H9 (cell line): ENCODE measurements around the gene PHLDA2. TPM values are rescaled to one million over a fixed set of nuclear protein-coding genes. Genes with fewer than 3 reads are reported as not detected.

Source experiments
- DNase-seq: peaks from one replicate; pipeline ENCODE4 v3.0.0-alpha.2; 2017
- H2AFZ ChIP-seq: one replicate; pipeline ENCODE4 v1.6.1; 2013; ENCODE audit warnings: mild to moderate bottlenecking, low read length, control low read depth, moderate library complexity
- H2AK5ac ChIP-seq: 2 replicates; pipeline ENCODE4 v1.6.1; 2013; ENCODE audit warnings: low read length, control low read depth, mixed read lengths; ENCODE audit not compliant: insufficient read length
- H2BK120ac ChIP-seq: one replicate; pipeline ENCODE4 v1.6.1; 2013; ENCODE audit warnings: low read depth, mild to moderate bottlenecking, low read length, control low read depth, inconsistent platforms; ENCODE audit not compliant: poor library complexity, severe bottlenecking
- H2BK12ac ChIP-seq: 2 replicates; pipeline ENCODE4 v1.6.1; 2013; ENCODE audit warnings: low read length, control low read depth, mixed read lengths, low read depth; ENCODE audit not compliant: insufficient read length
- H2BK15ac ChIP-seq: 2 replicates; pipeline ENCODE4 v1.6.1; 2013; ENCODE audit warnings: low read depth, low read length, control low read depth
- H2BK20ac ChIP-seq: one replicate; pipeline ENCODE4 v1.6.1; 2013; ENCODE audit warnings: low read depth, mild to moderate bottlenecking, low read length, control low read depth, inconsistent platforms; ENCODE audit not compliant: poor library complexity, severe bottlenecking
- H2BK5ac ChIP-seq: 2 replicates; pipeline ENCODE4 v1.6.1; 2013; ENCODE audit warnings: low read length, control low read depth, mixed read lengths; ENCODE audit not compliant: insufficient read length
- H3K14ac ChIP-seq: 2 replicates; pipeline ENCODE4 v1.6.1; 2013; ENCODE audit warnings: low read length, control low read depth; ENCODE audit not compliant: insufficient read depth
- H3K18ac ChIP-seq: 2 replicates; pipeline ENCODE4 v1.6.1; 2013; ENCODE audit warnings: low read depth, mild to moderate bottlenecking, mixed read lengths, low read length, control low read depth; ENCODE audit not compliant: insufficient read length
- H3K23ac ChIP-seq: 2 replicates; pipeline ENCODE4 v1.6.1; 2013; ENCODE audit warnings: low read length, control low read depth, mixed read lengths, low read depth; ENCODE audit not compliant: insufficient read length
- H3K23me2 ChIP-seq: 2 replicates; pipeline ENCODE4 v1.6.1; 2013; ENCODE audit warnings: low read depth, mild to moderate bottlenecking, mixed read lengths, low read length, control low read depth; ENCODE audit not compliant: insufficient read length, poor library complexity, severe bottlenecking
- H3K27ac ChIP-seq: 2 replicates; pipeline ENCODE4 v1.5.1; 2013; ENCODE audit warnings: low read length, control low read depth, mixed read lengths, low read depth; ENCODE audit not compliant: insufficient read length
- H3K27me3 ChIP-seq: 2 replicates; pipeline ENCODE4 v1.6.1; 2013; ENCODE audit warnings: low read length, control low read depth, inconsistent platforms; ENCODE audit not compliant: insufficient read depth
- H3K4ac ChIP-seq: 2 replicates; pipeline ENCODE4 v1.6.1; 2013; ENCODE audit warnings: low read depth, mild to moderate bottlenecking, control low read depth, inconsistent platforms, low read length, moderate library complexity
- H3K4me1 ChIP-seq: 2 replicates; pipeline ENCODE4 v1.6.1; 2013; ENCODE audit warnings: low read length, control low read depth, inconsistent platforms; ENCODE audit not compliant: insufficient read depth
- H3K4me2 ChIP-seq: 2 replicates; pipeline ENCODE4 v1.6.1; 2013; ENCODE audit warnings: low read length, control low read depth, mixed read lengths; ENCODE audit not compliant: insufficient read length, insufficient read depth
- H3K56ac ChIP-seq: 2 replicates; pipeline ENCODE4 v1.6.1; 2013; ENCODE audit warnings: low read depth, mild to moderate bottlenecking, mixed read lengths, low read length, control low read depth; ENCODE audit not compliant: insufficient read length
- H3K79me1 ChIP-seq: 2 replicates; pipeline ENCODE4 v1.6.1; 2013; ENCODE audit warnings: low read depth, mild to moderate bottlenecking, moderate library complexity, low read length, control low read depth, inconsistent platforms; ENCODE audit not compliant: insufficient read depth, poor library complexity, severe bottlenecking
- H3K79me2 ChIP-seq: 2 replicates; pipeline ENCODE4 v1.6.1; 2013; ENCODE audit warnings: low read length, control low read depth, inconsistent platforms; ENCODE audit not compliant: insufficient read depth
- H3K9ac ChIP-seq: 2 replicates; pipeline ENCODE4 v1.6.1; 2013; ENCODE audit warnings: low read length, control low read depth, mixed read lengths; ENCODE audit not compliant: insufficient read length; ENCODE audit errors: extremely low read depth
- H3K9me3 ChIP-seq: one replicate; pipeline ENCODE4 v1.6.1; 2013; ENCODE audit warnings: low read depth, low read length, inconsistent platforms; ENCODE audit not compliant: control insufficient read depth
- H3T11ph ChIP-seq: one replicate; pipeline ENCODE4 v1.6.1; 2013; ENCODE audit warnings: mild to moderate bottlenecking, low read length, control low read depth, inconsistent platforms
- H4K20me1 ChIP-seq: one replicate; pipeline ENCODE4 v1.6.1; 2013; ENCODE audit not compliant: control insufficient read depth, insufficient read length, insufficient read depth
- H4K5ac ChIP-seq: 2 replicates; pipeline ENCODE4 v1.6.1; 2013; ENCODE audit warnings: low read depth, mild to moderate bottlenecking, mixed read lengths, low read length, control low read depth; ENCODE audit not compliant: insufficient read length
- H4K8ac ChIP-seq: replicated peaks from 2 replicates; pipeline ENCODE4 v1.6.1; 2013; ENCODE audit warnings: low read length, control low read depth, mixed read lengths, low read depth; ENCODE audit not compliant: insufficient read length
- H4K91ac ChIP-seq: 2 replicates; pipeline ENCODE4 v1.6.1; 2013; ENCODE audit warnings: low read depth, mild to moderate bottlenecking, moderate library complexity, mixed read lengths, low read length, control low read depth; ENCODE audit not compliant: insufficient read length
- H3K27ac Mint-ChIP-seq, 3 experiments: 2 replicates in 2 of 3; 3 replicates in 1 of 3; pipeline ENCODE4 v1.8.0; 2020 to 2021; ENCODE audit warnings: mixed read lengths in 3 of 3, mild to moderate bottlenecking in 1 of 3, moderate library complexity in 1 of 3
- H3K27me3 Mint-ChIP-seq: 2 replicates; pipeline ENCODE4 v1.8.0; 2021; ENCODE audit warnings: low read depth, mild to moderate bottlenecking, moderate library complexity, mixed read lengths
- H3K36me3 Mint-ChIP-seq, 3 experiments: 2 replicates in 2 of 3; 3 replicates in 1 of 3; pipeline ENCODE4 v1.8.0; 2020 to 2021; ENCODE audit warnings: low read depth in 3 of 3, mixed read lengths in 3 of 3; ENCODE audit not compliant: insufficient read depth in 1 of 3
- H3K4me1 Mint-ChIP-seq, 2 experiments: 2 replicates each; pipeline ENCODE4 v1.8.0; 2020; ENCODE audit warnings: mixed read lengths in 2 of 2
- H3K4me3 Mint-ChIP-seq, 2 experiments: 2 replicates in 1 of 2; 3 replicates in 1 of 2; pipeline ENCODE4 v1.8.0; 2020 to 2021; ENCODE audit warnings: mild to moderate bottlenecking in 2 of 2, mixed read lengths in 2 of 2, moderate library complexity in 1 of 2
- H3K9me3 Mint-ChIP-seq, 2 experiments: 2 replicates in 1 of 2; 3 replicates in 1 of 2; pipeline ENCODE4 v1.8.0; 2020; ENCODE audit warnings: mild to moderate bottlenecking in 2 of 2, mixed read lengths in 2 of 2, moderate library complexity in 1 of 2
- WGBS: extraction: QIAGEN DNeasy Blood & Tissue Kit; methylation state at CpG from one replicate; pipeline ENCODE4 v1.1.7; 2013; ENCODE audit warnings: missing lambda C conversion rate, low lambda C conversion rate, mixed read lengths; ENCODE audit not compliant: insufficient read length; ENCODE audit errors: extremely low coverage; 5-methylcytosine and 5-hydroxymethylcytosine counted together
- total RNA-seq: library from RNA; stranded (reverse); gene quantifications from 2 replicates; pipeline ENCODE4 v1.2.1, GENCODE V29; 2021
- TF ChIP-seq, protein P1 (sequence below): fragments of 200-600 bp; sonication (generic); conservative IDR thresholded peaks from 3 replicates; pipeline ENCODE4 v1.8.0; 2021; ENCODE audit warnings: antibody characterized with exemption, mild to moderate bottlenecking

The PHLDA2 gene
- total RNA-seq, 1 experiment from 2014 or later, result 42.8 TPM

DNA sequence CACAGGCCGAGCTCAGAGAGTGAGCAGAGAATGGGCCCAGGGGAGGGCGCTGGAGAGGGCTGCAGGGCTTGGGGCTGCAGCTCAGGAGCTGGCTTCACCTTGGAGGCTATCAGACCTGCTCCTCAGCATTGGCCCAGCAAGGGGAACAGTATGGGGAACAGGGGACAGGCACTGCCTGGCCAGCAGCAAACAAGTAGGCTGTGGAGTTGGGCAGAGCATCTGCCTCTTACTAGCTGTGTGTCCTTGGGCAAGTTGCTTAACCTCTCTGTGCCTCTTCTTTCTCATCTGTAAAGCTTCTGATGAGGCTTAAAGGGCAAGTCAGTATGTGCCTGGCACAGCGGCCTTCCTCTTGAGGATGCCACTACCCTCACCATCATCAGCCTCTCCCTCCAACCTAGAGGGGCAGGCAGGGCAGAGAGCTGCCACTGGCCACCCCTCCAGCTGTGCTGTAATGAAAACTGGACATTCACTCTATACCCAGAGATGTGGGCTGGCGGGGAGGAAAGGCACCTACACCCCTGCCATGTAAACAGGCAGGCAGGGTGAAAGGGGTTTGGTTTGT lies 36.2 kb downstream of the PHLDA2 start:
- no peaks in the 10 kb centered on the region for H3K79me2 ChIP-seq
- TF ChIP-seq, protein P1, sequence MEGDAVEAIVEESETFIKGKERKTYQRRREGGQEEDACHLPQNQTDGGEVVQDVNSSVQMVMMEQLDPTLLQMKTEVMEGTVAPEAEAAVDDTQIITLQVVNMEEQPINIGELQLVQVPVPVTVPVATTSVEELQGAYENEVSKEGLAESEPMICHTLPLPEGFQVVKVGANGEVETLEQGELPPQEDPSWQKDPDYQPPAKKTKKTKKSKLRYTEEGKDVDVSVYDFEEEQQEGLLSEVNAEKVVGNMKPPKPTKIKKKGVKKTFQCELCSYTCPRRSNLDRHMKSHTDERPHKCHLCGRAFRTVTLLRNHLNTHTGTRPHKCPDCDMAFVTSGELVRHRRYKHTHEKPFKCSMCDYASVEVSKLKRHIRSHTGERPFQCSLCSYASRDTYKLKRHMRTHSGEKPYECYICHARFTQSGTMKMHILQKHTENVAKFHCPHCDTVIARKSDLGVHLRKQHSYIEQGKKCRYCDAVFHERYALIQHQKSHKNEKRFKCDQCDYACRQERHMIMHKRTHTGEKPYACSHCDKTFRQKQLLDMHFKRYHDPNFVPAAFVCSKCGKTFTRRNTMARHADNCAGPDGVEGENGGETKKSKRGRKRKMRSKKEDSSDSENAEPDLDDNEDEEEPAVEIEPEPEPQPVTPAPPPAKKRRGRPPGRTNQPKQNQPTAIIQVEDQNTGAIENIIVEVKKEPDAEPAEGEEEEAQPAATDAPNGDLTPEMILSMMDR, result peak; percentile 52; the same call in 2 of the 3 replicates
- no peak overlapping the region for H3K27ac ChIP-seq
- no peaks in the 10 kb centered on the region for H4K20me1 ChIP-seq
- peaks cover 4% of the 10 kb centered on the region for H3K9me3 ChIP-seq
- peaks cover 13 to 14% of the 10 kb centered on the region in 2 experiments for H3K4me1 Mint-ChIP-seq
- no peak overlapping the region for H3K56ac ChIP-seq
- no CpG with 5 or more reads among the region's 4 CpGs for WGBS
- no peak overlapping the region for H2BK20ac ChIP-seq
- H3K23me2 ChIP-seq, result no peaks in the 10 kb centered on the region
- H3K9ac ChIP-seq, result no peak overlapping the region
- no peak overlapping the region for H3T11ph ChIP-seq
- DNase-seq, result peak; percentile 81
- H2BK12ac ChIP-seq, result no peak overlapping the region
- H3K4me2 ChIP-seq, result peak overlapping the region; percentile 20
- no peaks in the 10 kb centered on the region for H3K79me1 ChIP-seq
- H2BK120ac ChIP-seq, result no peak overlapping the region
- no peak overlapping the region for H2BK15ac ChIP-seq
- H3K36me3 Mint-ChIP-seq, result no peaks in the 10 kb centered on the region; a peak in 1 of 7 replicates
- no peak overlapping the region for H4K91ac ChIP-seq
- H2BK5ac ChIP-seq, result no peak overlapping the region
- H4K5ac ChIP-seq, result no peak overlapping the region
- H3K23ac ChIP-seq, result no peak overlapping the region
- peak overlapping the region; percentile 65 to 69 for H3K4me3 Mint-ChIP-seq
- H2AK5ac ChIP-seq, result no peak overlapping the region
- no peaks in the 10 kb centered on the region; the same call in 1 of the 2 replicates for H3K27me3 ChIP-seq
- no peak overlapping the region for H3K4ac ChIP-seq
- peak overlapping the region; percentile 67 to 93 (median 70); a peak in 5 of 7 replicates for H3K27ac Mint-ChIP-seq
- no peak overlapping the region for H3K18ac ChIP-seq
- H4K8ac ChIP-seq, result no peak overlapping the region
- H2AFZ ChIP-seq, result no peak overlapping the region
- no peaks in the 10 kb centered on the region for H3K4me1 ChIP-seq
- peaks cover 66% of the 10 kb centered on the region for H3K27me3 Mint-ChIP-seq
- H3K14ac ChIP-seq, result 0 out of 2 replicates have a peak overlapping the region, but pooled peaks have one; percentile 21
- peaks cover 0 to 2% of the 10 kb centered on the region in 2 experiments; a peak in 2 of 5 replicates for H3K9me3 Mint-ChIP-seq
